Anterior cingulate cortex (tissue), 58 donors: ENCODE data around the gene FAN1.
"Not testable (repeated sequence)": the region's sequence is repeated elsewhere in the genome, so short reads cannot be mapped to it uniquely, and the experiment has no call there.

ENCODE experiments used
- DNase-seq, 58 donors: peaks; one replicate each; lab custom pipeline; 2025; lab: John Stamatoyannopoulos, UW

FAN1 gene

GRCh38 chr15:30903497-30904187 is at the start of gene FAN1:
TSS of gene FAN1 (plus strand) at chr15:30903915. CDS start at chr15:30904664, 749 bp downstream.
- DNase-seq: peak; percentile 67 to 95 (median 86)

- DNase-seq: no peak
These were observed 44.4 kb upstream of the FAN1 start for GRCh38 chr15:30859091-30859874.

- DNase-seq: no peak
These were observed 38.5 kb upstream of the FAN1 start for GRCh38 chr15:30865257-30865656.

- no peak for DNase-seq
These were observed 33.0 kb upstream of the FAN1 start for GRCh38 chr15:30870681-30871080.

- DNase-seq: no peak
These were observed 31.4 kb upstream of the FAN1 start for GRCh38 chr15:30872341-30872748.

GRCh38 chr15:30877070-30877469 is 26.6 kb upstream of the FAN1 start:
- no peak for DNase-seq

GRCh38 chr15:30878515-30878914 is 25.2 kb upstream of the FAN1 start:
- no peak for DNase-seq

GRCh38 chr15:30882849-30883433 is 20.8 kb upstream of the FAN1 start:
- DNase-seq: no peak

- not testable (repeated sequence) for DNase-seq
These were observed 20.0 kb upstream of the FAN1 start for GRCh38 chr15:30883666-30884065.

GRCh38 chr15:30885814-30886213 is 17.9 kb upstream of the FAN1 start:
- DNase-seq: no peak

- peak in 15 of 58 donors; percentile 3 to 44 (median 17) for DNase-seq
These were observed 14.5 kb upstream of the FAN1 start for GRCh38 chr15:30889196-30889595.

GRCh38 chr15:30895461-30896210 is 8.1 kb upstream of the FAN1 start:
- no peak for DNase-seq

- DNase-seq: no peak
These were observed 7.5 kb upstream of the FAN1 start for GRCh38 chr15:30896211-30896606.

GRCh38 chr15:30901889-30902288 is 1.8 kb upstream of the FAN1 start:
- no peak for DNase-seq

GRCh38 chr15:30904812-30905211 is 1.1 kb downstream of the FAN1 start:
- DNase-seq: no peak

GRCh38 chr15:30905821-30906220 is 2.1 kb downstream of the FAN1 start:
- no peak for DNase-seq

- no peak for DNase-seq
These were observed 2.7 kb downstream of the FAN1 start for GRCh38 chr15:30906366-30906765.

- DNase-seq: no peak
These were observed 10.0 kb downstream of the FAN1 start for GRCh38 chr15:30913761-30914160.

GRCh38 chr15:30917013-30917412 is 13.3 kb downstream of the FAN1 start:
- DNase-seq: no peak

GRCh38 chr15:30917675-30918074 is 14.0 kb downstream of the FAN1 start:
- no peak for DNase-seq

GRCh38 chr15:30918366-30918765 is 14.7 kb downstream of the FAN1 start:
- no peak for DNase-seq
